Tibial artery (tissue), 4 donors: Measurements from ENCODE around the gene ARFGAP1.

Source experiments
- DNase-seq, 2 donors: peaks; one replicate each; pipeline ENCODE4 v3.0.0-alpha.2; 2019
- H3K27ac ChIP-seq, 2 donors: fragments of 200-600 bp; sonication (generic) in 1 of 2; 1 replicate in 1 of 2; 2 replicates in 1 of 2; pipeline ENCODE4 v1.5.1; 2018 to 2019; ENCODE audit warnings: mild to moderate bottlenecking in 1 of 2
- H3K27me3 ChIP-seq, 2 donors: fragments of 200-600 bp; sonication (generic) in 1 of 2; one replicate each; pipeline versions ENCODE4 v1.5.1 to v1.6.0; 2016 to 2019
- H3K36me3 ChIP-seq, 3 donors: fragments of 200-600 bp; sonication (generic) in 2 of 3; one replicate each; pipeline ENCODE4 v1.5.1; 2016 to 2019; ENCODE audit warnings: mild to moderate bottlenecking in 2 of 3
- H3K4me1 ChIP-seq, 4 donors: fragments of 200-600 bp; sonication (generic) in 2 of 4; 1 replicate in 3 of 4; 2 replicates in 1 of 4; pipeline ENCODE4 v1.5.1; 2016 to 2019
- H3K4me3 ChIP-seq, 2 donors: fragments of 200-600 bp; sonication (generic) in 1 of 2; 1 replicate in 1 of 2; 2 replicates in 1 of 2; pipeline ENCODE4 v1.5.1; 2018 to 2019; ENCODE audit warnings: mild to moderate bottlenecking in 2 of 2
- H3K9me3 ChIP-seq, 3 donors: fragments of 200-600 bp; sonication (generic) in 1 of 3; one replicate each; pipeline ENCODE4 v1.5.1; 2016 to 2019
- intact Hi-C: fragments of 100-400 bp; cut with DNase I; formaldehyde crosslinking; loops from one replicate; pipeline ENCODE4 v1.15.0; 2023; ENCODE audit warnings: low total_unique reads
- TF ChIP-seq, protein P1 (sequence below), 2 experiments: fragments of 200-600 bp in 1 of 2; fragments of 450-650 bp in 1 of 2; IDR thresholded peaks; one replicate each; pipeline ENCODE4 v1.5.1; 2017 to 2019; ENCODE audit warnings: antibody characterized with exemption in 2 of 2, mild to moderate bottlenecking in 1 of 2, moderate library complexity in 1 of 2

The ARFGAP1 gene

DNA sequence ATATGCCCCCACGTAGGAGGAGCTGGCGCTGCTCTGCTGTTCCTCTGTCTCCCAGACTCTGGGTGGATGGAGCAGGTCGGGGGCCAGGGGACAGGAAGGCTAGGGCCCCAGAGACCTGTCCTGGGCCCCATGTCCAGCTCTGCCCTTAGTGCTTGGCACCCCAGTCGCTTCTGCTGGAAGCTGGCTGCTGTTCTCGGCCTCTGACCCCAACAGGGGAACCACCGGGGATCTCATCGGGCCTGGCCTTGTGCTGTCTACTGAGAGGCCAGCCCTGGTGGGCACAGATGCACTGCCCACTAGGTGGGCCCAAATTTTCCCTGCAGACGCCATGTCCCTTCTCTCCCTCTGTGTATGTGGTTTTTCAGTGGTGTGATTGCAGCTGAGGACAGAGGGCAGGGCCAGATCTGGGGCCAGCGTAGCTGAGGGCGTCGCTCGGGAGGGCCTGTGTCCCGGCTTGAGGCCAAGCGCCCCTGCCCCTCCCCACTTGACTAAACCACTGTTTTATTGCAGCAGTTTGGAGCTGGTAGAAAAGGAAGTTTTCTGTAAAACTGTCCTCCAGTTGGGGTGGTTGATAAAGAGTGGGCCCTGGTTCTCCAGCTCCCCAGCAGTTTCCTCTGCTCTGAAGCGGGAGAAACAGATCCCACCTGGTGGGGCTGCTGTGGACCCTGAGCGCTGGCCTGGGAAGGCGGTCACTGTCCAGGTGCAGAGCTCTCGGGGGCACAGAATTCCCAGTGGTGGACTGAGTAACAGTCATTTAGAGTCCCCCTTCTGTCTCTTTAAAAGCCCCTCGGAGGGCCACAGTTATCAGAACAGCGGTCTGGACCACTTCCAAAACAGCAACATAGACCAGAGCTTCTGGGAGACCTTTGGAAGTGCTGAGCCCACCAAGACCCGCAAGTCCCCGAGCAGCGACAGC is 14.4 kb downstream of the ARFGAP1 start:
- Histone ChIP-seq H3K9me3 (no peaks in the 10 kb centered on the region), H3K4me1 (no peaks in the 10 kb centered on the region), H3K4me3 (no peak overlapping the region), H3K27me3 (peaks cover 0 to 9% of the 10 kb centered on the region in 2 donors), H3K36me3 (peaks cover 52 to 74% (median 66%) of the 10 kb centered on the region in 3 donors), H3K27ac (no peak overlapping the region)
- intact Hi-C loops: no loop called here
- TF ChIP-seq, protein P1, sequence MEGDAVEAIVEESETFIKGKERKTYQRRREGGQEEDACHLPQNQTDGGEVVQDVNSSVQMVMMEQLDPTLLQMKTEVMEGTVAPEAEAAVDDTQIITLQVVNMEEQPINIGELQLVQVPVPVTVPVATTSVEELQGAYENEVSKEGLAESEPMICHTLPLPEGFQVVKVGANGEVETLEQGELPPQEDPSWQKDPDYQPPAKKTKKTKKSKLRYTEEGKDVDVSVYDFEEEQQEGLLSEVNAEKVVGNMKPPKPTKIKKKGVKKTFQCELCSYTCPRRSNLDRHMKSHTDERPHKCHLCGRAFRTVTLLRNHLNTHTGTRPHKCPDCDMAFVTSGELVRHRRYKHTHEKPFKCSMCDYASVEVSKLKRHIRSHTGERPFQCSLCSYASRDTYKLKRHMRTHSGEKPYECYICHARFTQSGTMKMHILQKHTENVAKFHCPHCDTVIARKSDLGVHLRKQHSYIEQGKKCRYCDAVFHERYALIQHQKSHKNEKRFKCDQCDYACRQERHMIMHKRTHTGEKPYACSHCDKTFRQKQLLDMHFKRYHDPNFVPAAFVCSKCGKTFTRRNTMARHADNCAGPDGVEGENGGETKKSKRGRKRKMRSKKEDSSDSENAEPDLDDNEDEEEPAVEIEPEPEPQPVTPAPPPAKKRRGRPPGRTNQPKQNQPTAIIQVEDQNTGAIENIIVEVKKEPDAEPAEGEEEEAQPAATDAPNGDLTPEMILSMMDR (IDR thresholded peaks at IDR 0.05): no peak
- no peak for DNase-seq

DNA sequence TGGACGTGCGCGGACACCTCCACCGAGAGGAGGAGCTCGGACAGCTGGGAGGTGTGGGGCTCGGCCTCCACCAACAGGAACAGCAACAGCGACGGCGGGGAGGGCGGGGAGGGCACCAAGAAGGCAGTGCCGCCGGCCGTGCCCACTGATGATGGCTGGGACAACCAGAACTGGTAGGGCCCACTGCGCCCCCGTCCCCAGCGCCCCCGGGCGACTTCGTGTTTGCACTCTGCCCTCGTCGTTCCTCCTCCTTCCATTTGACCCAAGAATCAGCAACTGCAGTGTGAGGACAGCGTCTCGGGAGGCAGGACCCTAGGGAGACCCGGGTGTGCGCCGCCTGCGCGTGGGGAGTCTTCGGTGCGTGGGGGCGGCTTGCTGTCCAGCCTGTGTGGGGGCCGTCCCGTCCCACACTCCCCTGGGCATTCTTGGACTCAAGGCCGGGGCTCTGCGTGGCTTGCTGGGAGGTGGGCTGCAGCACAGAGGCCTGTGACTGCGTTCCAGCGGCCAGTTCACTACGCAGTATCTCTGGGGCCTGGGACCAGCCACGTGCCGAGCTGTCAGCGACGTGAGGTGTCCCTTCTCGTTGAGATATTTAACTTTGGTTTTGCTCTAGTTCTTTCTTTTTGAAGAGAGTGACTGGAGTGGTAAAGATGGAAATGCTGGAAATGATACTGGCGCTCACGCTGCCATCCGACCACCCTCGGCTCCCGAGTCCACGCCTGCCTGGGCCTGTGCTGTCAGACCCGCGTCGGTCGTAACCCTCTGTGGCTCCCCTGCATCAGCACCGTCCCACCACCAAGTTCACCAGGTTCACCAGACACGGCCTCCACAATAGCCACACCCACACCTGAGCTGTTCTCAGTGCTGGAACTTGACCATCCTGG is 15.3 kb downstream of the ARFGAP1 start:
- H3K4me3 ChIP-seq: no peak overlapping the region
- TF ChIP-seq, protein P1 (IDR thresholded peaks at IDR 0.05): no peak
- no peak overlapping the region for H3K27ac ChIP-seq
- H3K27me3 ChIP-seq: peaks cover 0 to 17% of the 10 kb centered on the region in 2 donors
- H3K4me1 ChIP-seq: no peaks in the 10 kb centered on the region
- no peaks in the 10 kb centered on the region for H3K9me3 ChIP-seq
- H3K36me3 ChIP-seq: peaks cover 43 to 65% (median 57%) of the 10 kb centered on the region in 3 donors
- DNase-seq: no peak
- intact Hi-C loops: no loop called here

DNA sequence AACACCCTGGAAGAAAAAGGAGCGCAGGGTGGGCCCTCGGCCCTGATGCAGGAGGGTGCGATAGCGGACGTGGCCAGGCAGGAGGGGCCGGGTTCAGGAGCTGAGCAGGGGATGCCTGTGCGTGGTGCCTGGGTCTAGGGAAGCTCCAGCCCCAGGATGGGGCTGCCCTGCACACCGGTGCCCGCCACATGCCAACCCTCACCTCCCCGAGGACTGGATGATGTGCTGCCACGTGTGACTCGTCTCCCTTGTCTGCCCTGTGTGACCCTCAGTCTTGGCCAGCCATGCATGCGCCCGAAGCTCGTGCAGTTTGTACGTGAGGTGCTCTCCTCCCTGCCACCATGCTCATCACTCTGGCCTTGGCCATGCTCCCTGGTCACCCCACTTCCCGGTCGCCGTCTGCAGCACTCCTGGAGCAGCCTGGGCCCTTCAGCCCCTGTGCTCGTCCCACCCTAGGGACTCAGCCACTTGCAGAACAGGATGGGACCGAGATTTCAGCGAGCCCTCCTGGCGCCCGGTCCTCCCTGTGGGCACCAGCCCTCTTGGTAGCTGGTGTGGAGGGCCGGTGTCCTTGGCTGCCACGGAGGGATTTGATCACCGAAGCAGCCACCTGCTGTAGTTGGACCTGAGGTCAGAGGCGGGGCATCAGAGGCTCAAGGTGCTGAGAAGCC is 16.1 kb downstream of the ARFGAP1 start:
- no peak overlapping the region for H3K4me3 ChIP-seq
- no peaks in the 10 kb centered on the region for H3K9me3 ChIP-seq
- no peak overlapping the region for H3K27ac ChIP-seq
- intact Hi-C loops: no loop called here
- TF ChIP-seq, protein P1 (IDR thresholded peaks at IDR 0.05): no peak
- no peak for DNase-seq
- H3K36me3 ChIP-seq: peaks cover 36 to 58% (median 49%) of the 10 kb centered on the region in 3 donors
- no peaks in the 10 kb centered on the region for H3K4me1 ChIP-seq
- H3K27me3 ChIP-seq: peaks cover 0 to 24% of the 10 kb centered on the region in 2 donors

DNA sequence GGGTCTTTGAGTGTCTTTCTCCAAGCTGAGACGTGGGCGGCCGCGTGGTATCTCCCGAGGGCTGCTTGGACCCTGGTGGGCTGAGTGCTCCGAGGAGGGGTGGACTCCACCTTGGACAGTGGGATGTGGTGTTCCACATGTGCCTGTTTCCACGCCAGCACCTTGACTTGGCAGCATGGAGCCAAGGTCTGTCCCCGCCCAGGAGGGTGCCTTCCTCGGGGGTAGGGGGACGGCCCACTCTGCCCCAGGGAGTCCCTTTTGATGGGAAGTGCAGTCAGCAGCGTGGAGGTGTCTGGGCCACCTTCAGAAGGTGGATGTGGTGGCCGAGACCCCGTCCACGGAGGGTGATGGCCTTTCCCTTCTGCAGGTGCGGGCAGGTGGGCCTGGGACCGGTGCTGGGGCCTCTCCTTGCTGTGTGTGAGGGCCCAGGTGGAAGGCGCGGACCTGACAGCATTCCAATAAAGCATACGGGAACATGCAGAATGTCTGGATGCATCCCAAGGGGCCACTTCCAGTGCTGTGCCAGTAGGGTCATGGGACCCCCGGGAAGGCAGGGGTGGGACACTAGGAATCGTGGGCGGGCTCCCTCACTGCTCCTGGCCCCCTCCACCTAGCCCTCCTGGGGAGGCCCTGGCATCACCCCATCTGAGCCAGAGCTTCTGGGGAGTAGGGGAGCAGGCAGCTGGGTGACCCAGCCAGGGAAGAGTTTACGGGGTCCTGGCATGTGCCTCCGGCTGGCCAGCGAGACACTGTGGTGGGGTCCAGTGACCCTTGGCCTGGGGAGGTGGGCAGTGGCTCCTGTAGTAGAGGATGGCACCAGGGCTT is 16.9 kb downstream of the ARFGAP1 start:
- no peaks in the 10 kb centered on the region for H3K4me1 ChIP-seq
- peaks cover 34 to 50% (median 47%) of the 10 kb centered on the region in 3 donors for H3K36me3 ChIP-seq
- peaks cover 0 to 29% of the 10 kb centered on the region in 2 donors for H3K27me3 ChIP-seq
- TF ChIP-seq, protein P1 (IDR thresholded peaks at IDR 0.05): no peak
- no peak for DNase-seq
- intact Hi-C loops: no loop called here
- H3K27ac ChIP-seq: no peak overlapping the region
- H3K9me3 ChIP-seq: no peaks in the 10 kb centered on the region
- H3K4me3 ChIP-seq: no peak overlapping the region
